NCI-H2196 treated with DMSO at 0.1 percent for 48 hours (cell line): ENCODE data around the gene PHF24.
"Not testable (repeated sequence)": the region's sequence is repeated elsewhere in the genome, so short reads cannot be mapped to it uniquely, and the experiment has no call there.

ENCODE experiments used
- DNase-seq: peaks from one replicate; lab custom pipeline; 2025; ENCODE audit not compliant: unreplicated experiment; lab: John Stamatoyannopoulos, UW

The PHF24 gene

DNA sequence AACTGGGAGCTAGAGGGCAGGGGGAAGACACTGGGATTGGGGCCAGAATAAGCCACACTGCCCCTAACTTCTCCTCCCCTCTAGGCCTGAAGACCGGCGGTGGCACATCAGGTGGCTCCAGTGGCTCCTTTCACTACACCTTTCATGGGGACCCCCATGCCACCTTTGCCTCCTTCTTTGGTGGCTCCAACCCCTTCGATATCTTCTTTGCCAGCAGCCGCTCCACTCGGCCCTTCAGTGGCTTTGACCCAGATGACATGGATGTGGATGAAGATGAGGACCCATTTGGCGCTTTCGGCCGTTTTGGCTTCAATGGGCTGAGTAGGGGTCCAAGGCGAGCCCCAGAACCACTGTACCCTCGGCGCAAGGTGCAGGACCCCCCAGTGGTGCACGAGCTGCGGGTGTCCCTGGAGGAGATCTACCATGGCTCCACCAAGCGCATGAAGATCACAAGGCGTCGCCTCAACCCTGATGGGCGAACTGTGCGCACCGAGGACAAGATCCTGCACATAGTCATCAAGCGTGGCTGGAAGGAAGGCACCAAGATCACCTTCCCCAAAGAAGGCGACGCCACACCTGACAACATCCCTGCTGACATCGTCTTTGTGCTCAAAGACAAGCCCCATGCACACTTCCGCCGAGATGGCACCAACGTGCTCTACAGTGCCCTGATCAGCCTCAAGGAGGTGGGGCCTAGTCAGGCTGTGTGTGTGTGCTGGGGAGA, 38.3 kb downstream of the PHF24 start:
- DNase-seq = no peak

- DNase-seq = no peak
Observed at GRCh38 chr9:34996905-34997279, 38.8 kb downstream of the PHF24 start.

DNA sequence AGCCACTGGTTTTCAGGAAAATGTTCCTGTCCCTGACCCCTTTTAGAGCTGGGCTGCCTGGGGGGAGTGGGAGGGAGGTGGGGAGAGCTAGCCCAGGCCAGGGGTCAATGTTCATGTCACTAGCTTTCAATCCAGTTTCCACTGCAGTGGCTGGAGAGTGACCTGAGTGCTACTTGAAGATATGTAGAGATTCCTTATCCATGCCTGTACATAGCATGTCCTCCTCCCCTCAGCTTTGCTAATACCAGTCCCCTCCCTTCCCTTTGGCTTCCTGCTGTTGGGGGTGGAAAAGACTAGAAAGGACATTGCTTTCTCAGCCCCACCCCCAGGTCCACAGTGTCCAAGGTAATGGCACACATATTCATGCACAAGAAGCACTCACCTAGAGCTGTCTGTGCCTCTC, 39.3 kb downstream of the PHF24 start:
- DNase-seq = no peak

- DNase-seq = no peak
Observed at GRCh38 chr9:34998266-34998665, 40.2 kb downstream of the PHF24 start.

- no peak for DNase-seq
Observed at GRCh38 chr9:34999576-34999975, 41.5 kb downstream of the PHF24 start.

DNA sequence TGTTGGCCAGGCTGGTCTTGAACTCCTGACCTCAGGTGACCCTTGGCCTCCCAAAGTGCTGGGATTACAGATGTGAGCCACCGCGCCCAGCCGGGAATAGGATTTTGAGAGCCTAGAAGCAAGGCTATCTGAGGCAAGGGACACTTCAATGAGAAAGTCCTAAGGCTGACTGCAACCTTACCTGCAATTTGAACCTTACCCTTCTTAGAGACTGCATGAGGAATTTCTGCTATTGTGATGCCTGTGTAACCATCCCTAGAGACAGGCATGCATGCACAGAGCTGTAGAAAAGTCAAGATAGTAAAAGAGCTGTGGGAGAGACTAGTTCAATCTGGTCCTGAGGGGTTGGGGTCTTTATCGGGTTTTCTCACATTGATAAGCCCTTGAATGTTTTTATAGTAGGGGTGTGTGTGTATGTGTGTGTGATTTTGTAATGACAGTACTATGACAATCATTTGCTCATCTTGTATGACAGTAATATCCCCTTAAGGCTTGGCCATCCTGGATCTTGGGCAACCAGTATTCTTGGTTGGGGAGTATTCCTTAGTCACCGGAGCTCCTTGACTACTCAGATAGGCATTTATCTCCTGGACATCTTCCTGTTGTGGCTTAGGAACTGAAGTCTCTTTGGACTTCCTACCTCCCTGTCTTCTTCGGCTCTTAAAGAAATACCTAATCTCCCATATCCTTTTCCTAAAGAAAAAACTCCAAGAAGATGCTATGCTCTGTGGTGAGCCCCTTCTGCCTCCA, 42.6 kb downstream of the PHF24 start:
- DNase-seq = no peak

- DNase-seq = no peak
Observed at GRCh38 chr9:35001285-35001677, 43.2 kb downstream of the PHF24 start.

DNA sequence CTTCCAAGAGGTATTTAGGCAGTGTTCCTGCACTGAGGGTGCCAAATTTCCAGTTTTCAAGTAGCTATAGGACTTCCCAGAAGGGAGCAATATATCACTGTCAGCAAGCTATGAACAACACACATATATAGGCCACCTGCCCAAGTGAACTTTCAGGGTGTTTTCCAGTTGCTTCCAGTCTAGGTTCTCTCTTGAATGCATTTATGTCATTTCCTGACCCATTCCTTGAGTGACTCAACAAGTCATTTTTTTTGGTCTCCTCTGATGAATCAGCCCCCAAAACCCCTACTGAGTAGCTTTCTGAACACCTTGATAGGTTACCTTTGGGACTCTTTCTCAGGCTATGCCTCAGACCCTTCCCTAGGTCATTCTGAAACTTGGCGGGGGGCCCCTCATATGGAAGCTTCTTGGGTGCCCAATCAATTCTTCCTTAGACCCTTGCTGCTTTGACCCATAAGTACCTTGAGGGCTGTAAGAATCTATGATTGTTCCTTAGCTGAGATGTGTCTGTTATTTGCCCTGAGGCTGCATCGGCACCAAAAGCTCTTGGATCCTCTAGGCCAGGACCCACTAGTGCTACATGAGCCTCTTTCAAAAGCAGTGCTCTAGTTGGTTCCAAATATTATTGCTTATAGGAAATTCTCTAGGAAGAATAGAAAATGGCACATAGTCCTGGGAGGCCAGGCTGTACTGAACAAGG, 43.9 kb downstream of the PHF24 start:
- DNase-seq = no peak

GRCh38 chr9:35002623-35003022, 44.5 kb downstream of the PHF24 start:
- no peak for DNase-seq

- DNase-seq = not testable (repeated sequence)
Observed at GRCh38 chr9:35004299-35004698, 46.2 kb downstream of the PHF24 start.

DNA sequence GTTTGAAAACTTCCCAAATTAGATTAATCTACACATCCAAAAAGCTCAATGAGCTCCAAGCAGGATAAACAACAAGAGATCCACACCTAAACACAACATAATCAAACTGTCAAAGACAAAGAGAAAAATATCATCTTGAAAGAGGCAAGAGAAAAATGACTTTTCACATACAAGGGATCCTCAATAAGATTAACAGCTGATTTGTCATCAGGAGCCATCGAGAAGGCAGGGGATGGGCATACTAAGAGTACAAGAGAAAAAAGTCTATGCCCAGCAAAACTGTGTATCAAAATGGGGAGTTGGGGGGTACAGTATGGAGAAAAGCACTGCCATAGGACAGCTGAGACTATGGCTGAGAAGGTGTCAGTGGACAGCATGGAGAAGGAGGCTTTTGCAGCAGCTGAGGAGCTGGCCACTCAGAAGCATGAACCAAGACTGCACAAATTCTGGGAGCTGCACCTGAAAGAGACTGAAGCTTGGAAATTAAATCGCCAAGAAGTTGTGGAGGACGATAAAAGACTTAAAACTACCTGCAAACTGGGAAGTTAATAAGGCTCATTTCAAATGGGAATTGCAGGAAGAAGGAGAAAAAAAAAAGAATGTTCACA, 52.4 kb downstream of the PHF24 start:
- no peak for DNase-seq

GRCh38 chr9:35014517-35014916, 56.4 kb downstream of the PHF24 start:
- DNase-seq = no peak

GRCh38 chr9:35023443-35023842, 65.4 kb downstream of the PHF24 start:
- DNase-seq = not testable (repeated sequence)

- DNase-seq = no peak
Observed at GRCh38 chr9:35026671-35027070, 68.6 kb downstream of the PHF24 start.

DNA sequence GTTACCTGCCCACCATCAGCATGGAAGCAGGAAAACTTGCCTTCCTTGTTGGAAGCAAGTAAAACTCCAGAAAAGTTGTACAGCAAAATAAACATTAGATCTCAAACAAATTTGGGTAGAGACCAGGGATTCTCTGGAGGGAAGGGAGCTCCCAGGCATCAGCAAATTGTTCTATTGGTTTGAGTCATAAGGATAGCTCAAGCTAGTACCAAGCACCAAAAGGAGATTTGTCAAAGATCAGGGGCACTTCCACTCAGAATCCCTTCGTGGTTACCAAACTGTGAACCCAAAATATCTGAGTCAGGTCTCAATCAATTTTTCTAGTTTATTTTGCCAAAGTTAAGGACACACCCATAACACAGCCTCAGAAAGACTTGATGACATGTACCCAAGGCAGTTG, 69.3 kb downstream of the PHF24 start:
- no peak for DNase-seq

DNA sequence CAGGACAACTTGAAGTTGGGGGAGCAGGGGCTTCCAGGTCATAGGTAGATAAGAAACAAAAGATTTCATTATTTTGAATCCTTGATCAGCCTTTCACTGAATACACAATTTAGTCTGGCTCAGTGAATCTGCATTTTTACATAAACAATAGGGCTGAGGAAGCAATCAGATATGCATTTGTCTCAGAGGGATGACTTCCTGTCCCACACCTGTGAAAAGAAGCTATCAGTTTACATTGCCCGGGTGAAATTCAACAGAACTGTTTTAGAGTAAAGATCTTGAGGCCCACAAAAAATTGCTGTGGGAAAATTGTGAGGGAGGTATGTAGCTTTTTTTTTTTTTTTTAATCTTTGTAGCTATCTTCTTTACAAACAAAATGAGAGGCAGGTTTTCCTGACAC, 69.8 kb downstream of the PHF24 start:
- DNase-seq = no peak

DNA sequence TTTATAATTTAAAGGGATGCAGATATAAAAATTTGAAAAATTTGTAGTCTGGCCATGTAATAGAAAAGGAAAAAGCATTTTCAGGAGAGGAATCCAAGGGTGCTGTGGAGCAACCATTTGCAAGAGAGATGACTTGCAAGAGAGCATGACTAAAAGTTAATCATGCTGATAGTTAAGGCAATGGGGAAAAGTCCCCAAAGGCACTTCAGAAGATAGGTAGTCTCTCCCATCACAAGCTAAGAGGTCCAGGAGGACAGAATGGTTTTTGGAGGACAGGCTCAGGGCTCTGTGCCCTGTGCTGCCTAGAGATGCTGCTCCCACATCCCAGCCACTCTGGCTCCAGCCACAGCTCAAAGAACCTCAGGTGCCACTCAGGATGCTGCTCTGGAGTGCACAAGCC, 70.3 kb downstream of the PHF24 start:
- no peak for DNase-seq

DNA sequence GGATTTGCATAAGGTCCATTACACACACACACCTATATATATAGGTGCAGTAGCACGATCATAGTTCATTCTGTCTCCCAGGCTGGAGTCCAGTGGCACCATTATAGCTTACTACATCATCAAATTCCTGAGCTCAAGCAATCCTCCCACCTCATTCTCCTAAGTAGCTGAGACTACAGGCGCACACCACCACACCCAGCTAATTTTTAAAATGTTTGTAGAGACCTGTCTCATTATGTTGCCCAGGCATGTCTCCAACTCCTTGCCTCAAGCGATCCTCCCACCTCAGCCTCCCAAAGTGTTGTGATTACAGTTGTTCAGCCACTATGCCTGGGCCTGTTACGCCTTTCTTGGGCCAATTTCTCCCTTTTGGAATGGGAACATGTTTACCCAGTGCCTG, 71.2 kb downstream of the PHF24 start:
- no peak for DNase-seq

GRCh38 chr9:35029852-35030251, 71.8 kb downstream of the PHF24 start:
- DNase-seq = no peak
